ENCODE measurements around the gene NUP93.

The NUP93 gene

DNA sequence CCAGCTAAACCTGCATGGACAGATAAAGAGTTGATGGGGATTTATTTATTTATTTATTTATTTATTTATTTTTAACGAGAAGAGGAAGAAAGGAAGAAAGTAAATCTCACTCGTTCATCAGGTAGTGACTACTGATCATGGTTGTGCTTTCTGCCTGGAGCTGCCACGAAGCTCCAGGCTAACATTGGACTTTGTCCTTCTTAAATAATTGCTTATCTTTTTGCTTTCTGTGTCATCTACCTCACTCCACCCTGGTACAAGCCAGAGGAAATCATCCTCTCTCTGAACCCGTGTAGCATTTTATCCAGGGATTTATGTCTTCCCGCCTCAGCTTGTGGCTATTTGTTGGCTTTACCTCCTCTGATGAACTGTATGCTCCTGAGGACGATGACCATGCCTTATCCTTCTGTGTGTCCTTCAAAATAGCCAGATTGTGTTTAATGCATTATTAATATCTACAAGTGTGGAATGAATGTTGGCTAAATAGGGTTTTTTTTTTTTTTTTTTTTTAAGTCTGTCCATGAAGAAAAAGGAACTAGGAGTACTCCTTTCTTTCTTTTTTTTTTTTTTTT is 127.0 kb downstream of the NUP93 start:
- H3K27ac ChIP-seq: no peak overlapping the region
- CTCF ChIA-PET: no interaction called here
- POLR2A ChIA-PET (ENCODE audit: low non-redundant PET): no interaction called here
- DNase-seq (ENCODE audit: low spot score): no peak
- no peak for TF ChIP-seq CTCF (conservative IDR thresholded peaks at IDR 0.05; ENCODE audit: low read depth)

- ChIA-PET POLR2A (ENCODE audit: low non-redundant PET) (no interaction called here), CTCF (interaction anchor here (0.6 kb wide), 1 partner anchor 9 kb away, joined by 3 read pairs; no protein-coding TSS in a partner anchor)
- no peak for DNase-seq (ENCODE audit: low spot score)
- TF ChIP-seq CTCF (conservative IDR thresholded peaks at IDR 0.05; ENCODE audit: low read depth): no peak
- no peak overlapping the region for H3K27ac ChIP-seq
Measured at GRCh38 chr16:56858374-56858773, 128.4 kb downstream of the NUP93 start.

DNA sequence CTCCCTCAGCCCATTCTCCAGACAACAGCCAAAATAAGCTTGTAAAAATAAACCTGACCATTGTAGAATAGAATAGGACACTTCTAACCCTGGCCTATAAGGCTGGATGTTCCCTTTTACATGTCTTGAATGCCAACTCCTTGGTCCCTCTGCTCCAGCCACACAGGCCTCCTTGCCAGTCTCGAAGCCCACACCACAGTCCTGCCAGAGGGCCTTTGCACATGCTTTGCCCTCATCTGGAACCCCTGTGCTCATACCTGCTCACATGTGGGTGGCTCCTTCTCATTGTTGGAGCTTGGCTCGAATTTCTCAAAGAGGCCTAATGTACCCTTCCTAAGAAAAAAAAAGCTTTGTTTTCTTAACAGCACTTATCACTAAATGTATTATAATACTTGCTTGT is 129.7 kb downstream of the NUP93 start:
- H3K27ac ChIP-seq: no peak overlapping the region
- ChIA-PET CTCF (no interaction called here), POLR2A (ENCODE audit: low non-redundant PET) (no interaction called here)
- TF ChIP-seq CTCF (conservative IDR thresholded peaks at IDR 0.05; ENCODE audit: low read depth): no peak
- no peak for DNase-seq (ENCODE audit: low spot score)

DNA sequence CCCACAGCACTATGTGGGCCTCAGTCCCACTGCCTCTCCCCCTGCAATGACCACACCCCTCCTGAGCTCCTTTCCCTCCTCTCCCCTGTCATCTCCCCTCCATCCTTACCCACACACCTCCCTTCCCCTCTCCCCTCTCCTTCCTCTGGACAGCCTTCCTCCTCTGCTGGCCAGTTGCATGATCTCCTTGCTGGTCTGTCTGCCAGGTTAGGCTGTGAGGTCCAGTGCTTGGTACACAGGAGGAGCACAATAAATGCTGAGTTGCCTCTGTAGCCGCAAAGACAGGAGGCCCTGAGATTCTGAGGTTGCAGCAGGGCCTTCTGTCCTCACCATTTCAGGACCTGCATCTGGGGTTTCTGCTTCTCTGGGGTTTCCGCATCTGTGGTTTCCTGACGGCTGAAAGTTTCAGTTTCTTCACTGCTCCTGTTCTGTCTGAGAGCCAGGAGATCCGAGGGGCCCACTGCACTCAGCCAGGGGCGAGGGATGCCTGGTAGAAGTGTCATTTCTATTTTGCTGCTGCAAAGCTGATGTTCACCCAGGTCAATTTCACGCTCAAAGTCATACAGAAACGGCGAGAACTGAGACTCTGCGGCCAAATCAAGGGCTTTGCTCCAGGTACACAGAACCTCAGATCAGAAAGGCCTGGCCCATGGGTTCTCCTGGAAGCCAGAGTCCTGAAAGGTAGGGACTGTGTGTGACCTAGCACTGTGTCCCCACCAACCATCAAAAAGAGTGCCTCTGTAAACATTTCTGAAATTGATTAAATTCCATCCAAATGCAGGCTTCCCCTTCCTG is 130.5 kb downstream of the NUP93 start:
- no peak overlapping the region for H3K27ac ChIP-seq
- ChIA-PET CTCF (interaction anchor here (0.7 kb wide), 1 partner anchor 182 kb away, joined by 3 read pairs; no protein-coding TSS in a partner anchor), POLR2A (ENCODE audit: low non-redundant PET) (interaction anchor here (0.5 kb wide), 1 partner anchor 78 kb away, joined by 6 read pairs; no protein-coding TSS in a partner anchor)
- DNase-seq (ENCODE audit: low spot score): no peak
- no peak for TF ChIP-seq CTCF (conservative IDR thresholded peaks at IDR 0.05; ENCODE audit: low read depth)

DNA sequence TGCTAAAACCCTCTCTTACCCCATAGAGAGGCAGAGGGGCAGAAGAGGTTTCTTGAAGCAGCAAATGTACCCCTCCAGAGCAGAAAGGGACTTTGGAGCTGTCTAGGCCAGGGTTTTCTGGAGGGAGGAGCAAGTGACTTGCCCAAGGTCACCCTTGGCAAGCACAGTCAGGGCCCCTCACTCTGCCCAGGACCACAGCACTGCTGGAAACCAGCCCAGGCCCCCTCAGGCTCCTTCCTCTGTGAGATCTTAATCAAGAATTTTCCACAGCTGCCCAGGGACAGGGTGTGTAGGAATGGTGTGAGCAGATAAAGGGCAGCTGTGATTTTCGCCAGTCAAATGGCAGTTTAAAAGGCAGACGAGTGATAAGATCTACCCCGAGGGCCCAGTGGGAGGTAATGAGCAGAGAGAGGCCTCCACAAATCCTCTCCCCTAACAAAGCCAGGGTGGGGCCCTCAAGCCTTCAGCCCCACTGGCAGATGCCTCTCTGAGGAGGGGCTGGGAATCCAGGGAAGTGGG is 131.2 kb downstream of the NUP93 start:
- no peak overlapping the region for H3K27ac ChIP-seq
- no peak for TF ChIP-seq CTCF (conservative IDR thresholded peaks at IDR 0.05; ENCODE audit: low read depth)
- no peak for DNase-seq (ENCODE audit: low spot score)
- CTCF ChIA-PET: interaction anchor here (0.7 kb wide), 1 partner anchor 181 kb away, joined by 3 read pairs; no protein-coding TSS in a partner anchor
- POLR2A ChIA-PET (ENCODE audit: low non-redundant PET): interaction anchor here (0.5 kb wide), 1 partner anchor 77 kb away, joined by 6 read pairs; no protein-coding TSS in a partner anchor

DNA sequence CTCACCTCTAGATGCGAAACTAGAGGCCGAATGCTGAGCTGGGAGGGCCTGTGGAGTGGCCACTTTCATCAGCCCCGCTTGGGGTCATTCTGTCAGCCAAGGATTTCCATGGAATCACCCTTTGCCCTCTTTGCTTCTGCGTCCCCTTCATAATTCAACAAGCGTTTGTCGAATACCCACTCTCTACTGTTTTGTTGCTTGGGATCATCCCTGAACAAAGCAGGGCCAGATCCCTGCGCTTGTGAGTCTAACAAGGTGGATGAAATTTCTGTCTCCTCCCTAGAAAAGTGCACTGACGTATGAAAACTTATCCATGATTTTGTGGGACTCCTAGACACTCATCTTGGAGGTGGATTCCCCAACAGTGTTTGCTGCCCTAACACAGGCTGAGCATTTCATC is 131.8 kb downstream of the NUP93 start:
- no peak for DNase-seq (ENCODE audit: low spot score)
- H3K27ac ChIP-seq: no peak overlapping the region
- CTCF ChIA-PET: no interaction called here
- POLR2A ChIA-PET (ENCODE audit: low non-redundant PET): no interaction called here
- TF ChIP-seq CTCF (conservative IDR thresholded peaks at IDR 0.05; ENCODE audit: low read depth): no peak

All from RWPE1 (cell line).